Fibroblast of villous mesenchyme (primary cell): ENCODE results near the gene PIH1D1. TPM values are rescaled to one million over a fixed set of nuclear protein-coding genes. Genes with fewer than 3 reads are reported as not detected.

Experiments
- DNase-seq: peaks from one replicate; pipeline ENCODE4 v3.0.0-alpha.2; 2010; ENCODE audit warnings: low read depth
- H3K4me3 ChIP-seq: 2 replicates; pipeline ENCODE4 v1.5.1; 2011; ENCODE audit warnings: low read depth, mild to moderate bottlenecking, low read length
- CTCF ChIP-seq: IDR thresholded peaks from 2 replicates; pipeline ENCODE4 v1.5.1; 2012; ENCODE audit warnings: low read depth, mild to moderate bottlenecking, low read length; ENCODE audit not compliant: insufficient read depth
- total RNA-seq: library from RNA; depleted of rRNA; stranded (reverse); fragments of >200 nt; gene quantifications from 2 replicates; pipeline ENCODE4 v1.2.3, GENCODE V29; 2012

The PIH1D1 gene
- total RNA-seq, 1 donor: 91.1 TPM

- no peak for DNase-seq
- TF ChIP-seq CTCF: no peak
- H3K4me3 ChIP-seq: no peak overlapping the region
Observed at GRCh38 chr19:49411681-49412326, 39.8 kb downstream of the PIH1D1 start.

GRCh38 chr19:49409441-49410029 lies 42.1 kb downstream of the PIH1D1 start:
- TF ChIP-seq CTCF: no peak
- no peak for DNase-seq

GRCh38 chr19:49408816-49409440 lies 42.7 kb downstream of the PIH1D1 start:
- no peak for DNase-seq
- no peak overlapping the region for H3K4me3 ChIP-seq
- no peak for TF ChIP-seq CTCF

More at GRCh38 chr19:49409441-49410029, 42.1 kb downstream of the PIH1D1 start:
- no peak overlapping the region for H3K4me3 ChIP-seq

GRCh38 chr19:49407482-49408015 lies 44.1 kb downstream of the PIH1D1 start:
- H3K4me3 ChIP-seq: no peak overlapping the region
- no peak for DNase-seq
- no peak for TF ChIP-seq CTCF

GRCh38 chr19:49407079-49407478 lies 44.5 kb downstream of the PIH1D1 start:
- no peak for TF ChIP-seq CTCF
- DNase-seq: no peak
- H3K4me3 ChIP-seq: no peak overlapping the region

- DNase-seq: no peak
Observed at GRCh38 chr19:49403404-49404187, 48.0 kb downstream of the PIH1D1 start.

More at GRCh38 chr19:49403404-49404187, 48.0 kb downstream of the PIH1D1 start:
- no peak overlapping the region for H3K4me3 ChIP-seq
- no peak for TF ChIP-seq CTCF
